HEK293 (cell line): ENCODE results near the gene ATF7IP2.
"Not testable (repeated sequence)": the region's sequence is repeated elsewhere in the genome, so short reads cannot be mapped to it uniquely, and the experiment has no call there.

Experiments used
- CTCF ChIP-seq: fragments of 450-650 bp; formaldehyde crosslinking; IDR thresholded peaks from 2 replicates; pipeline ENCODE4 v1.5.1; 2016; ENCODE audit warnings: missing biosample characterization, missing genetic modification characterization
- ZBTB20 ChIP-seq: fragments of 450-650 bp; formaldehyde crosslinking; IDR thresholded peaks from 2 replicates; pipeline ENCODE4 v1.5.1; 2016; ENCODE audit warnings: missing biosample characterization, missing genetic modification characterization
- ZNF121 ChIP-seq: fragments of 450-650 bp; formaldehyde crosslinking; IDR thresholded peaks from 2 replicates; pipeline ENCODE4 v1.5.1; 2016; ENCODE audit warnings: missing biosample characterization, missing genetic modification characterization
- ZNF214 ChIP-seq: fragments of 450-650 bp; formaldehyde crosslinking; IDR thresholded peaks from 2 replicates; pipeline ENCODE4 v1.5.1; 2017; ENCODE audit warnings: missing biosample characterization, mild to moderate bottlenecking, missing genetic modification characterization, borderline replicate concordance
- ZNF324 ChIP-seq: fragments of 450-650 bp; formaldehyde crosslinking; IDR thresholded peaks from 2 replicates; pipeline ENCODE4 v1.5.1; 2016; ENCODE audit warnings: missing biosample characterization, missing genetic modification characterization
- ZNF335 ChIP-seq: fragments of 450-650 bp; formaldehyde crosslinking; conservative IDR thresholded peaks from 2 replicates; pipeline ENCODE4 v1.5.1; 2016; ENCODE audit warnings: missing biosample characterization, missing genetic modification characterization
- ZNF391 ChIP-seq: fragments of 450-650 bp; formaldehyde crosslinking; IDR thresholded peaks from 2 replicates; pipeline ENCODE4 v1.5.1; 2016; ENCODE audit warnings: low read depth, missing biosample characterization, missing genetic modification characterization, borderline replicate concordance
- ZNF777 ChIP-seq: fragments of 450-650 bp; formaldehyde crosslinking; IDR thresholded peaks from 2 replicates; pipeline ENCODE4 v1.5.1; 2017; ENCODE audit warnings: missing biosample characterization, missing genetic modification characterization, borderline replicate concordance

- TF ChIP-seq ZNF391 (tag by site-specific recombination); ZNF324 (tag by site-specific recombination); ZBTB20 (tag by site-specific recombination); ZNF214; CTCF (tag by site-specific recombination); ZNF121 (tag by site-specific recombination); ZNF777 (tag by site-specific recombination); ZNF335 (tag by site-specific recombination): not testable (repeated sequence)
Measured at GRCh38 chr16:10344699-10345098, 41.2 kb upstream of the ATF7IP2 start.
